Measurements from ENCODE around the gene ART5. TPM values are rescaled to one million over a fixed set of nuclear protein-coding genes. Genes with fewer than 3 reads are reported as not detected.
"Not testable (repeated sequence)": the region's sequence is repeated elsewhere in the genome, so short reads cannot be mapped to it uniquely, and the experiment has no call there.

Gene ART5
- total and polyA plus RNA-seq, 2 experiments from 2014 or later: 44.9 to 58.7 TPM

- DNase-seq (ENCODE audit: low read depth in 1 of 2, low spot score in 1 of 2): peak; percentile 54 to 59
- H3K27ac ChIP-seq: no peak overlapping the region
- peaks cover 8% of the 10 kb centered on the region for H3K4me1 ChIP-seq (ENCODE audit: low read depth)
- H3K4me3 ChIP-seq: no peak overlapping the region
- no peaks in the 10 kb centered on the region for H3K9me3 ChIP-seq (ENCODE audit: low read depth)
- H3K27me3 ChIP-seq: no peaks in the 10 kb centered on the region
- H3K36me3 ChIP-seq: no peaks in the 10 kb centered on the region
- TF ChIP-seq CTCF (IDR thresholded peaks at IDR 0.05; ENCODE audit: low read depth, low read length): peak; percentile 89
Observed at GRCh38 chr11:3609416-3610265, 32.2 kb downstream of the ART5 start.

GRCh38 chr11:3605771-3606203 lies 36.0 kb downstream of the ART5 start:
- no peaks in the 10 kb centered on the region for H3K9me3 ChIP-seq (ENCODE audit: low read depth)
- TF ChIP-seq CTCF (IDR thresholded peaks at IDR 0.05; ENCODE audit: low read depth, low read length): no peak
- no peaks in the 10 kb centered on the region for H3K27me3 ChIP-seq
- H3K4me1 ChIP-seq (ENCODE audit: low read depth): no peaks in the 10 kb centered on the region
- no peak overlapping the region for H3K4me3 ChIP-seq
- no peaks in the 10 kb centered on the region for H3K36me3 ChIP-seq
- H3K27ac ChIP-seq: no peak overlapping the region
- no peak for DNase-seq (ENCODE audit: low read depth in 1 of 2, low spot score in 1 of 2)

- TF ChIP-seq CTCF (IDR thresholded peaks at IDR 0.05; ENCODE audit: low read depth, low read length): no peak
Observed at GRCh38 chr11:3605283-3605662, 36.5 kb downstream of the ART5 start.

GRCh38 chr11:3604167-3604566 lies 37.6 kb downstream of the ART5 start:
- no peak for DNase-seq (ENCODE audit: low read depth in 1 of 2, low spot score in 1 of 2)
- H3K27me3 ChIP-seq: no peaks in the 10 kb centered on the region
- no peak for TF ChIP-seq CTCF (IDR thresholded peaks at IDR 0.05; ENCODE audit: low read depth, low read length)
- H3K4me3 ChIP-seq: no peak overlapping the region
- H3K4me1 ChIP-seq (ENCODE audit: low read depth): no peaks in the 10 kb centered on the region
- H3K9me3 ChIP-seq (ENCODE audit: low read depth): no peaks in the 10 kb centered on the region
- H3K27ac ChIP-seq: no peak overlapping the region
- H3K36me3 ChIP-seq: no peaks in the 10 kb centered on the region

More at GRCh38 chr11:3605283-3605662, 36.5 kb downstream of the ART5 start:
- Histone ChIP-seq H3K27me3 (no peaks in the 10 kb centered on the region), H3K27ac (no peak overlapping the region), H3K9me3 (ENCODE audit: low read depth) (no peaks in the 10 kb centered on the region), H3K36me3 (no peaks in the 10 kb centered on the region), H3K4me1 (ENCODE audit: low read depth) (no peaks in the 10 kb centered on the region), H3K4me3 (no peak overlapping the region)
- DNase-seq (ENCODE audit: low read depth in 1 of 2, low spot score in 1 of 2): no peak

GRCh38 chr11:3600201-3600600 lies 41.6 kb downstream of the ART5 start:
- not testable (repeated sequence) for H3K9me3 ChIP-seq (ENCODE audit: low read depth); H3K27me3 ChIP-seq; H3K4me1 ChIP-seq (ENCODE audit: low read depth); DNase-seq (ENCODE audit: low read depth in 1 of 2, low spot score in 1 of 2); H3K4me3 ChIP-seq; H3K27ac ChIP-seq; H3K36me3 ChIP-seq

GRCh38 chr11:3597743-3598142 lies 44.0 kb downstream of the ART5 start:
- not testable (repeated sequence) for H3K36me3 ChIP-seq; H3K4me3 ChIP-seq; H3K27ac ChIP-seq; H3K27me3 ChIP-seq; DNase-seq (ENCODE audit: low read depth in 1 of 2, low spot score in 1 of 2); H3K4me1 ChIP-seq (ENCODE audit: low read depth); H3K9me3 ChIP-seq (ENCODE audit: low read depth)

GRCh38 chr11:3591326-3591725 lies 50.5 kb downstream of the ART5 start:
- H3K27me3 ChIP-seq; H3K36me3 ChIP-seq; H3K4me3 ChIP-seq; H3K9me3 ChIP-seq (ENCODE audit: low read depth); DNase-seq (ENCODE audit: low read depth in 1 of 2, low spot score in 1 of 2); H3K27ac ChIP-seq; H3K4me1 ChIP-seq (ENCODE audit: low read depth): not testable (repeated sequence)

- not testable (repeated sequence) for DNase-seq (ENCODE audit: low read depth in 1 of 2, low spot score in 1 of 2); H3K27me3 ChIP-seq
Observed at GRCh38 chr11:3590193-3590592, 51.6 kb downstream of the ART5 start.

GRCh38 chr11:3588776-3589175 lies 53.0 kb downstream of the ART5 start:
- H3K27me3 ChIP-seq; H3K4me1 ChIP-seq (ENCODE audit: low read depth); H3K4me3 ChIP-seq; H3K36me3 ChIP-seq; DNase-seq (ENCODE audit: low read depth in 1 of 2, low spot score in 1 of 2); H3K9me3 ChIP-seq (ENCODE audit: low read depth); H3K27ac ChIP-seq: not testable (repeated sequence)

More at GRCh38 chr11:3590193-3590592, 51.6 kb downstream of the ART5 start:
- not testable (repeated sequence) for H3K9me3 ChIP-seq (ENCODE audit: low read depth); H3K4me3 ChIP-seq; H3K36me3 ChIP-seq; H3K27ac ChIP-seq; H3K4me1 ChIP-seq (ENCODE audit: low read depth)

Data from cardiac muscle cell (in vitro differentiated cells and primary cell).